ENCODE measurements around the gene MAP3K4.

The MAP3K4 gene

DNA sequence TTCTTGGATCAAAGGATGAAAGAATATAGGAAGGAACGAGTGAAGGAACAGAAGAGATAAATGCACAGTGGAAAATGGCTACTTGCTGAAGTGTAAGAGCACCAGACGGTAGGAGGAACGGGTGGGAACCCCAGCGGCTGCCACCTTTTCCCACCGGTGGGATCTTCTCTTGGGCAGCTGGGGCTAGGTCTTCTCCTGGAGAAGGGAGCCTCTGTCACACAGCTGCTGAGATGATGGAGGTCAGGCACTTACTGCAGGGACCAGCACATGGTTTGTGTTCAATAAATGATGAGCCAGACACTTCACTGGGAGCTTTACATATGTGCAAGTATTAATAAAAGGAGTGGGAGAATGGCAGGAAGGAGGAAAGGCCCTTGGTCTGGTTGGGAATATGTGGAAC lies 158.6 kb downstream of the MAP3K4 start:
- no peak for FAIRE-seq

GRCh38 chr6:161150566-161150965 lies 159.0 kb downstream of the MAP3K4 start:
- no peak for FAIRE-seq

DNA sequence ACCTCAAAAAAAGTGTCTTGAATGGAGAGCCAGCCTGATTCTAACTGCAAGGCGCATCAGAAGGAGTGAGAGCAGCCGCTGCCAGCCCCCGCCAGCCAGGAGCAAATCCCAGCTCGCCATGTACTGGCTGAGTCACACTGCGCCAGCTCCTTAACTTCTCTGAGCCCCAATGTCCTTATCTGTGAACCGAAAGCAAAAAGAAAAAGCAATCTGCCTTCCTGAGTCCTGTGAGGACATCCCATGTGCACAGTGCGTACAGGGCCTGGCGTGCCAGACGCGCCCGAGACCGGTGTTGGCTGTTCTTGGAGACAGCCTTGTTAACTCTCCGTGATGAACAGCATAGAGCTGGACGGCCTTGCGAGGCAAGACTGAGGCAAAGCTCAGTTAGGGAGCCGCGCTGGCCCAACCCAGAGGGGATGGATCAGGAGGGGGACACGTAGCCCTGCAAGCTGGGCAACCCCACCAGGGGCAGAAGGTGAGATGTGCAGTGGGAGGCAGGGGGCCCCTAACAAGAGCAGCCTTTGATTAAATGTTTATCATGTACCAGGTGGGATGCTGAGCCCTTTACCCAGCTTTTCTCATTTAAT lies 159.6 kb downstream of the MAP3K4 start:
- no peak for FAIRE-seq

- FAIRE-seq = no peak
These were observed 160.3 kb downstream of the MAP3K4 start for GRCh38 chr6:161151660-161152526.

- FAIRE-seq = no peak
These were observed 160.9 kb downstream of the MAP3K4 start for GRCh38 chr6:161152527-161152862.

- no peak for FAIRE-seq
These were observed 161.5 kb downstream of the MAP3K4 start for GRCh38 chr6:161152907-161153662.

DNA sequence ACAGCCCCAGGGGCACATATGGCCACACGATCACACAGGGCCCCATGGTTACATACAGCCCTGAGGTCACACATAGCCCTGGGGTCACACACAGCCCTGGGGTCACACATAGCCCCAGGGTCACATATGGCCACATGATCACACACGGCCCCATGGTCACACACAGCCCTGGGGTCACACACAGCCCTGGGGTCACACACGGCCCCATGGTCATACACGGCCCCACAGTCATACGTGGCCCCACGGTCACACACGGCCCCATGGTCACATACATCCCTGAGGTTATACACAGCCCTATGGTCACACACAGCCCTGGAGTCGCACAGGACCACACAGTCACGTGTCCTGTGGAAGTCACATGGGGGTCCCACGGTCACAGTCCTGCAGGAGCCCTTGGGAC lies 162.2 kb downstream of the MAP3K4 start:
- no peak for FAIRE-seq

- no peak for FAIRE-seq
These were observed 163.3 kb downstream of the MAP3K4 start for GRCh38 chr6:161154796-161155335.

- no peak for FAIRE-seq
These were observed 169.6 kb downstream of the MAP3K4 start for GRCh38 chr6:161161121-161161520.

DNA sequence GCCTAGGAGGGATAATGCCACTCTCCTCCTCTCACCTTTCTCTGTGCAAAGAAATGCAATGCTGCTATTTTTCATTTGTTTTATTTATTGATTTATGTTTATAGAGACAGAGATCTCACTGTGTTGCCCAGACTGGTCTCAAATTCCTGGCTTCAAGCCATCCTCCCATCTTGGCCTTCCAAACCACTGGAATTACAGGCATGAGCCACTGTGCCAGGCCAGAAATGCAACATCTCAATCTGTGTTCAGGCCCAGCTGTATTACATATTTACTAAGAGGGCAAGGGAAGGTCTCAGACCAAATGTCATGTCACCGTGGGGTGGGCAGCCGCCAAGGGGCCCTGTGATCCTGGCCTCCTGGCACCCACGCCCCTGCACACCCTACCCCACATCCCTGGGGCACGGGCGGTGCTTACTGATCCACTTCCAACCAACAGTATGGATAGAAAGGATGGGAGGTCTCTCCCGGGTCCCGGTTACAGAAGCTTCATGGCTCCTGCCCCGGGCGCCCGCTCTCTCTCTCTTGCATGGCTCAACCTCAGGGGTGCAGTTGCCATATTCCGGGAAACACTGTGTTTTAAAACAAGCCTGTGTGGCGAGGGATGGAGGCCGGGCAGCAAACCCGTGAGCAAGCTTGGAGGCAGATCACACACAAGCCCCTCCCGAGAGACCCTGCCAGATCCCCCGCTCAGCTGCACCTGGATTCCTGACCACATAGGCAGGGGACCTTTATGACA lies 170.5 kb downstream of the MAP3K4 start:
- no peak for FAIRE-seq

DNA sequence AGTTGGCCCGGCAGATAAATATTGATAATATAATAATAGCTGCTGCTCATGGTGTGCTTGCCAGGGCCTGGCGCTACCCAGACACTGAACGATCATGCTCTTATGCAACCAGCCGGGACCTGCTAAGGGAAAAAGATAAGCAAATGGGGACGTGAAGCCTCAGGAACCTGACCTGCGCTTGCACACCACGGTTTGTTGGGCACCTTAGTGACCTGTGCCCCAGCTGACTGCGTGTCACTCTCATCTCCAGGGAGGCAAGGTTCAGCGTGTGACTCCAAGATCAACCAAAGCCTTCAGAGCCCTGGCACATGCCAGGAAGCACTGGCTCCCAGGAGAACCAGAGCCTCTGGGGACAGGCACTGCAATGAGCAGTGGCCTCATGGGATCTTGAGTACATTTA lies 171.2 kb downstream of the MAP3K4 start:
- FAIRE-seq = no peak

GRCh38 chr6:161163466-161164181 lies 172.1 kb downstream of the MAP3K4 start:
- no peak for FAIRE-seq

- no peak for FAIRE-seq
These were observed 172.6 kb downstream of the MAP3K4 start for GRCh38 chr6:161164182-161164625.

DNA sequence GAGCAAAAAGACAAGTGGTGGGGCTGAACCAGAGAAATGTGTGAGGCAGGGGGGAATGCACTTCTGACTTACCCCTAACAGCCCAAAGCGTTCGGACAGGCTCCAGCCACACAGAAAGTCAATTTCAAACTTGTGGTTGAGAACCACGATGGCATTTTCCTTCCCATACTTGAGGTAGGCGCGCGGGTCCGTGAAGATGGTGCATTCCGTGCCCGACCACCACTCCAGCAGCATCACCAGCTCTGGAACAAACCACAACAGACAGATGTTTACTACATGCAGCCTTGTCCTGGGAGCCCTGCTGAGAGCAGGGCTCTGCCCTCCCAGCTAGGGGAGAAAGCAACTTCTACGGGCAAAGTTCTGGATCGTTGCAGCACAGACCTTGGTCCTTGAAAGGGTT lies 174.6 kb downstream of the MAP3K4 start:
- no peak for FAIRE-seq

GRCh38 chr6:161166677-161167076 lies 175.1 kb downstream of the MAP3K4 start:
- no peak for FAIRE-seq

All from endometrium (tissue), 2 donors.